NT2/D1 (cell line): ENCODE measurements around the gene MYL12A.

Experiments used
- YY1 ChIP-seq: IDR thresholded peaks from 2 replicates; pipeline ENCODE4 v1.6.1; 2011; ENCODE audit not compliant: insufficient read length, insufficient read depth
- ZNF274 ChIP-seq: IDR thresholded peaks from 2 replicates; pipeline ENCODE4 v1.6.1; 2011; ENCODE audit warnings: mild to moderate bottlenecking, low read depth, low read length

- TF ChIP-seq ZNF274: no peak
- no peak for TF ChIP-seq YY1
These were observed 16.8 kb downstream of the MYL12A start for GRCh38 chr18:3264362-3264761.
